Measurements from ENCODE around the gene ZIC4.

Gene ZIC4

DNA sequence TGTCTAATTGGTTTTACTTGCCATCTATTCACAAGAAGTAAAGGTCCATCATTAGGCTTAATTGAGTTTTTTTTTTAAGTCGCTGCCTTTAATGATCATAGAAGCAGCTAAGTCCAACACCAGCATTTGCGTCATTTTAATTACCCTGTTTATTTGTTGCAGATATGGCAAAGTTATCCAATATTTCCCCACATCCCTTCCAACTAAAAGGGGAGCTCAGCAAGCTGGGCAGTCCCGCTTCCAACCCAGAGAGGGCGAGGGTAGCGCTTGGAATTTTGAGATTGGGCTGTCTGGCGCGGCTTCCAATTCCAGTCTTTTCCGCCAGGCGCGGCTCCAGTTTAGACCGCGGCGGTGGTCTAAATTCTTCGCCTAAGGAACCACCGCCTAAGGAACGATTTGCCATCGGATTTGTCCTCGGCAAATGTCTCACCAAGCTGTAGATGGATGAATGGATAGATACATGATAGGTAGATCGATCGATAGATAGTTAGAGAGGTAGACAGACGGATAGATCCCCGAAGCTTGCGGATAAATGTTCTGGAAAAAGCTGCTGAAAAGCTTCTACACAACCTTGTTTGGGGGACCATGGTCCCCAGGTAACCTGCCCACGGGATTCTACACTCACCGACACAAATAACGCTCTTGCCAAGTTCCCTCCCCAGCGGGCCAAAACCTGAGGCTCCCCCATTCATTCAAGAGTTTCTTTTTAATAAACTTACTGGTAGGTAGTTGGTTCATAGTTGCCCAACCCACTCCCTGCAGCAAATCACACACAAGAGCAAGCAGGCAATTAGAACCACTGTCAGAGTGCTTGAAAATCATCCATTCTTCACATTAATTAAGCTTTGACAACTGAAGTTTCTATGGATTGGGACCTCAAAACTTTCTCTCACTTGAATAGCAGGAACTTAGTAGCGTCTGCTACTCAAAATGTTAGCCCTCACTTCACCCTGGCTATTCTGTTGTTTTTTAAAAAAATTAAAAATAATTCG, 49.1 kb downstream of the ZIC4 start:
- TF ChIP-seq FOXP2 (optimal IDR thresholded peaks at IDR 0.05; ENCODE audit: borderline replicate concordance, extremely low read depth, extremely low read length, insufficient read depth) (no peak), REST (IDR thresholded peaks at IDR 0.05; ENCODE audit: insufficient read depth in 1 of 2, low read depth in 2 of 2, low read length in 2 of 2) (no peak), SIN3A (IDR thresholded peaks at IDR 0.05; ENCODE audit: borderline replicate concordance, insufficient read depth, low read length) (no peak), POLR2AphosphoS5 (IDR thresholded peaks at IDR 0.05; ENCODE audit: low read depth, low read length) (no peak), TAF1 (IDR thresholded peaks at IDR 0.05; ENCODE audit: borderline replicate concordance, insufficient read depth, low read length) (no peak)

DNA sequence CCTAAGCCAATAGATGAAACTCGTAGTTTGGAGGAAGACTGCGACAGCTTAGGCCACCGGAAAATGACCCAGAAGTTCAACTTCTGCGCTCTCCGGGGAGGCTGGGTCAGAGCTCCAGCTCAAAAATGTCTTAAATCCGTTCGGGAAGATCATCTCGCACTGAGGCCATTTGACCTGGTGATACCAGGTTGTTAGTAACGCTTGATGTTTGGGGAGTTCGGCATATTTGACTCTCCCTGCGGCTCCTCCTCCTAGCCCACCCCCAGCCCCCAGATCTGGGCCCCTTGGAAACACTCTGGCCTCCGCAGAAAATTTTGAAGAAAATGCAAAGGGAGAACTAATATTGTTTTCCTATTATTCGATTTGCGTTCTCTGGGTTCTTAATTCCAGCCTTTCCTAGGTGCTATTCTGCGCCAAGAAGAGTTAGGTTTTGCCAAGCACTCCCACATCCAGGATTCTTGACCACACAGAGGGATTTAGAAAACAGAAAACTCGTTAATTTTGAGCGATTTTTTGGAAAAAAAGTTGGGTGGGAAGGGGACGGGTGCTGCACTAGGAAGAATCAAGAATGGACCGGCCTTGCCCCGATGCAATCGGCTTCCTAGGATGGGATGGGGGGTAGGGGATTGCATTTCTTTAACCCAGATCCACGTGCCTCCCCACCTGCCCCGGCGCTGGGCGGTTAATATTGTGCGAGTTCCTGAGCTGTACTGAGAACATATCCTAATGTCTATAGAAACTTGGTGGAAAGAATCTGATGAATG, 50.0 kb downstream of the ZIC4 start:
- TF ChIP-seq REST (IDR thresholded peaks at IDR 0.05; ENCODE audit: insufficient read depth in 1 of 2, low read depth in 2 of 2, low read length in 2 of 2) (no peak), FOXP2 (optimal IDR thresholded peaks at IDR 0.05; ENCODE audit: borderline replicate concordance, extremely low read depth, extremely low read length, insufficient read depth) (no peak), SIN3A (IDR thresholded peaks at IDR 0.05; ENCODE audit: borderline replicate concordance, insufficient read depth, low read length) (no peak), TAF1 (IDR thresholded peaks at IDR 0.05; ENCODE audit: borderline replicate concordance, insufficient read depth, low read length) (no peak), POLR2AphosphoS5 (IDR thresholded peaks at IDR 0.05; ENCODE audit: low read depth, low read length) (no peak)

DNA sequence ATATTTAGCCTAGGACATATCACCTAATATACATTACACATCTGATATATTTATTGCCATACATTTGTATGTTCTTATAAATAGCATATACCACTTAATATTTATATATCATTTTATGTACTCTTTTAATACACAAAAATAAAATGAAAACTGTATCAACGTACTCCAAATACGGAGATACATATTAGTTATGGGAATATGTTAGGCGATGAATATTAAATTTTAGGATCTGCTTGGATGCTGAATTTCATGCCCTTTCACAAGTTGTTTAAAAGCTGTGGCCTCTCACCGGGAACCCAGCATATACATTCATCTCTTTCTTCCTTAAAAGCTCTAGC, 50.6 kb downstream of the ZIC4 start:
- no peak for TF ChIP-seq TAF1 (IDR thresholded peaks at IDR 0.05; ENCODE audit: borderline replicate concordance, insufficient read depth, low read length)
- no peak for TF ChIP-seq FOXP2 (optimal IDR thresholded peaks at IDR 0.05; ENCODE audit: borderline replicate concordance, extremely low read depth, extremely low read length, insufficient read depth)
- TF ChIP-seq SIN3A (IDR thresholded peaks at IDR 0.05; ENCODE audit: borderline replicate concordance, insufficient read depth, low read length), result no peak
- no peak for TF ChIP-seq REST (IDR thresholded peaks at IDR 0.05; ENCODE audit: insufficient read depth in 1 of 2, low read depth in 2 of 2, low read length in 2 of 2)
- no peak for TF ChIP-seq POLR2AphosphoS5 (IDR thresholded peaks at IDR 0.05; ENCODE audit: low read depth, low read length)

DNA sequence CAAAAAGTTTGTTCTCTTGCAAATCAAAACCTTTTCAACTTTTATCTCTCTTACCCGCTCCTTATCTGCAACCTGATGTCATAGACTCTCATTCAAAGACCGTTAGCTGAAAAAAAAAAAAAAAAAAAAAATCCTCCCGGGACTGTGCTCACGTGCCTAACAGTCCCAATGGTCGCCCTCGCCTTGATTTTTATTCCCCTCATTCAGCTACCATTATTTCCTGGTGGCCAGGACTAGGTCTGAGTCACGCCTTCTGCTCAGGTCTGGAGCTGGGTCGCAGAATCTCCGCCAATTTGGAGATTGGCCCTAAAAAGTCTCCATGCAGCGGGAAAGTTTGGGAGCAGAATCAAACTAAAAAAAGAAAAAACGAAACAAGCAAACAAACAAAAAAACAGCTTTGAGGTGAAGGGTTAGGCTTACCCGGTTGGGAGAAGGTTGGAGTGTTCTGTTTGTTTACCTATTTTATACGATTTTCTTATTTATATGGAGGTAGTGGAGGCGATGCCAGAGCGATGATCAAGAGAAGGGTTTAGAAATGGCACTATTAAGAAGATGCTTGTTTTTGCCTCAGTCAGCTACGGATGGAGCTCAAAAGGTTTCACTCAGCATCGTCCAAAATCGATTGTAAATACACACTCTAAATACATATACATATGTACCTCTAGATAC, 51.1 kb downstream of the ZIC4 start:
- no peak for TF ChIP-seq REST (IDR thresholded peaks at IDR 0.05; ENCODE audit: insufficient read depth in 1 of 2, low read depth in 2 of 2, low read length in 2 of 2)
- no peak for TF ChIP-seq POLR2AphosphoS5 (IDR thresholded peaks at IDR 0.05; ENCODE audit: low read depth, low read length)
- TF ChIP-seq SIN3A (IDR thresholded peaks at IDR 0.05; ENCODE audit: borderline replicate concordance, insufficient read depth, low read length), result no peak
- TF ChIP-seq FOXP2 (optimal IDR thresholded peaks at IDR 0.05; ENCODE audit: borderline replicate concordance, extremely low read depth, extremely low read length, insufficient read depth), result no peak
- no peak for TF ChIP-seq TAF1 (IDR thresholded peaks at IDR 0.05; ENCODE audit: borderline replicate concordance, insufficient read depth, low read length)
